HG02943 (cell line): Measurements from ENCODE around the gene BBX.

Experiments used
- ATAC-seq: cut with Tn5 transposase; IDR thresholded peaks from one replicate; pipeline ENCODE4 v1.9.1; 2021; ENCODE audit warnings: mild to moderate bottlenecking, low read depth, moderate library complexity; ENCODE audit not compliant: unreplicated experiment

The BBX gene

GRCh38 chr3:107729686-107730085, 206.9 kb downstream of the BBX start:
- no peak for ATAC-seq

- ATAC-seq, result no peak
These were observed 211.6 kb downstream of the BBX start for GRCh38 chr3:107734317-107734716.

- ATAC-seq, result no peak
These were observed 215.2 kb downstream of the BBX start for GRCh38 chr3:107737914-107738313.

- no peak for ATAC-seq
These were observed 215.9 kb downstream of the BBX start for GRCh38 chr3:107738486-107739183.

GRCh38 chr3:107739227-107739626, 216.5 kb downstream of the BBX start:
- no peak for ATAC-seq

- ATAC-seq, result no peak
These were observed 218.5 kb downstream of the BBX start for GRCh38 chr3:107740992-107741896.

GRCh38 chr3:107745354-107745753, 222.6 kb downstream of the BBX start:
- ATAC-seq, result no peak

- ATAC-seq, result no peak
These were observed 229.6 kb downstream of the BBX start for GRCh38 chr3:107752202-107752990.

- no peak for ATAC-seq
These were observed 230.7 kb downstream of the BBX start for GRCh38 chr3:107753494-107753893.

- no peak for ATAC-seq
These were observed 231.2 kb downstream of the BBX start for GRCh38 chr3:107753976-107754375.

GRCh38 chr3:107756649-107757048, 233.9 kb downstream of the BBX start:
- ATAC-seq, result no peak

GRCh38 chr3:107757140-107757539, 234.4 kb downstream of the BBX start:
- ATAC-seq, result no peak

- no peak for ATAC-seq
These were observed 237.4 kb downstream of the BBX start for GRCh38 chr3:107760144-107760543.

- no peak for ATAC-seq
These were observed 238.6 kb downstream of the BBX start for GRCh38 chr3:107761391-107761790.

- ATAC-seq, result no peak
These were observed 242.8 kb downstream of the BBX start for GRCh38 chr3:107765524-107765923.

- ATAC-seq, result no peak
These were observed 245.3 kb downstream of the BBX start for GRCh38 chr3:107767897-107768605.

GRCh38 chr3:107769882-107770281, 247.1 kb downstream of the BBX start:
- no peak for ATAC-seq

- ATAC-seq, result no peak
These were observed 249.3 kb downstream of the BBX start for GRCh38 chr3:107772016-107772415.

GRCh38 chr3:107775974-107776373, 253.2 kb downstream of the BBX start:
- ATAC-seq, result no peak

- ATAC-seq, result no peak
These were observed 258.5 kb downstream of the BBX start for GRCh38 chr3:107781253-107781652.
